BE2C (cell line): ENCODE results near the gene TESK2.

ENCODE experiments used
- DNase-seq: peaks from one replicate; pipeline ENCODE4 v3.0.0-alpha.2; 2020
- H3K27me3 ChIP-seq: fragments of 250-450 bp; sonication (Bioruptor Pico); 2 replicates; pipeline ENCODE4 v1.5.1; 2020; ENCODE audit warnings: mild to moderate bottlenecking
- H3K36me3 ChIP-seq: fragments of 250-450 bp; sonication (Bioruptor Pico); 2 replicates; pipeline ENCODE4 v1.5.1; 2020; ENCODE audit warnings: mild to moderate bottlenecking
- H3K4me1 ChIP-seq: fragments of 250-450 bp; sonication (Bioruptor Pico); 2 replicates; pipeline ENCODE4 v1.5.1; 2020
- H3K4me3 ChIP-seq: 2 replicates; pipeline ENCODE4 v1.5.1; 2011; ENCODE audit warnings: low read depth, low read length
- H3K9me3 ChIP-seq: fragments of 250-450 bp; sonication (Bioruptor Pico); 2 replicates; pipeline ENCODE4 v1.5.1; 2020
- TF ChIP-seq, protein P1 (sequence below): IDR thresholded peaks from 2 replicates; pipeline ENCODE4 v1.5.1; 2012; ENCODE audit warnings: mild to moderate bottlenecking, low read depth, low read length

Gene TESK2

DNA sequence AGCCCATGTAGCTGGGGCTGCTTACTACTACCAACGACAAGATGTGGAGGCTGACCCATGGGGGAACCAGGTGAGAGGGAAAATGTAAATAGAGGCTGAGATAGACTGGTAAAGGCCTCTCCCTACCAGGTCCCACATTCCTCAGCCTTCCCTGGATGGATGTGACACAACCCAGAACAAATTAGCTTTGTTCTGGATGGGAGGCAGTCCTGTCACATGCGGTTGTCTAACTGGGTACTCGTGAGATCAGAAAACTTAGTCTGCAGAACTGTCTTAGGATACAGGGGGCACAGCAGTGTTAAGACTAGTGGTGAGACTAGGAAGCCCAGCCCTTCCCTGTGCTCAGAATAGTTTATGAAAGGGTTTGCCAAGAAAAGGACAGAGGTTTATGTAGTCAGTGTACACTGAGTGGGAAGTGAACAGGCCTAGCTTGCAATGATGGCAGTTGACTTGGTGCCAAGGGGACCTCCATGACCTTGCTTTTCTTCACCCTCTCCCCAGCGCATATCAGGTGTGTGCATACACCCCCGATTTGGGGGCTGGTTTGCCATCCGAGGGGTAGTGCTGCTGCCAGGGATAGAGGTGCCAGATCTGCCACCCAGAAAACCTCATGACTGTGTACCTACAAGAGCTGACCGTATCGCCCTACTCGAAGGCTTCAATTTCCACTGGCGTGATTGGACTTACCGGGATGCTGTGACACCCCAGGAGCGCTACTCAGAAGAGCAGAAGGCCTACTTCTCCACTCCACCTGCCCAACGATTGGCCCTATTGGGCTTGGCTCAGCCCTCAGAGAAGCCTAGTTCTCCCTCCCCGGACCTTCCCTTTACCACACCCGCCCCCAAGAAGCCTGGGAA lies 17.6 kb upstream of the TESK2 start:
- no peak for DNase-seq
- Histone ChIP-seq H3K27me3 (no peaks in the 10 kb centered on the region), H3K4me1 (no peaks in the 10 kb centered on the region), H3K4me3 (no peak overlapping the region), H3K9me3 (no peaks in the 10 kb centered on the region), H3K36me3 (peaks cover 27% of the 10 kb centered on the region)
- TF ChIP-seq, protein P1, sequence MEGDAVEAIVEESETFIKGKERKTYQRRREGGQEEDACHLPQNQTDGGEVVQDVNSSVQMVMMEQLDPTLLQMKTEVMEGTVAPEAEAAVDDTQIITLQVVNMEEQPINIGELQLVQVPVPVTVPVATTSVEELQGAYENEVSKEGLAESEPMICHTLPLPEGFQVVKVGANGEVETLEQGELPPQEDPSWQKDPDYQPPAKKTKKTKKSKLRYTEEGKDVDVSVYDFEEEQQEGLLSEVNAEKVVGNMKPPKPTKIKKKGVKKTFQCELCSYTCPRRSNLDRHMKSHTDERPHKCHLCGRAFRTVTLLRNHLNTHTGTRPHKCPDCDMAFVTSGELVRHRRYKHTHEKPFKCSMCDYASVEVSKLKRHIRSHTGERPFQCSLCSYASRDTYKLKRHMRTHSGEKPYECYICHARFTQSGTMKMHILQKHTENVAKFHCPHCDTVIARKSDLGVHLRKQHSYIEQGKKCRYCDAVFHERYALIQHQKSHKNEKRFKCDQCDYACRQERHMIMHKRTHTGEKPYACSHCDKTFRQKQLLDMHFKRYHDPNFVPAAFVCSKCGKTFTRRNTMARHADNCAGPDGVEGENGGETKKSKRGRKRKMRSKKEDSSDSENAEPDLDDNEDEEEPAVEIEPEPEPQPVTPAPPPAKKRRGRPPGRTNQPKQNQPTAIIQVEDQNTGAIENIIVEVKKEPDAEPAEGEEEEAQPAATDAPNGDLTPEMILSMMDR = no peak

DNA sequence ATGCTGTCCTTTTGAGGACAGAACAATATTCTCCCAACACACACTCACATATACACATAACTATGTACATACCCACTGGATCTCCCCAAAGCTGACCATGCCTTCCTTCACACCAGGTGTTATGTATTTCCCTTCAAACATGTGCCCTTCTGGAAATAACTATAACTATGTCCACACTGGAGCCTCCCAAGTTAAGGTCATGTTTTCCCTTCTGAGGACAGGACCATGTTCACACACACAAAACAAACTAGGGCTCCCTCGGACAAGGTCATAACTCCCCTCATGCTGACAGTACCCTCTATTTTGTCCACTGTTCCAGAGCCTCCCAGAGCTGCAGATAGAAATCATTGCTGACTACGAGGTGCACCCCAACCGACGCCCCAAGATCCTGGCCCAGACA lies 16.9 kb upstream of the TESK2 start:
- H3K4me1 ChIP-seq = no peaks in the 10 kb centered on the region
- no peak for DNase-seq
- TF ChIP-seq, protein P1 = no peak
- H3K4me3 ChIP-seq = no peak overlapping the region
- H3K9me3 ChIP-seq = no peaks in the 10 kb centered on the region
- H3K27me3 ChIP-seq = no peaks in the 10 kb centered on the region
- H3K36me3 ChIP-seq = peaks cover 21% of the 10 kb centered on the region

DNA sequence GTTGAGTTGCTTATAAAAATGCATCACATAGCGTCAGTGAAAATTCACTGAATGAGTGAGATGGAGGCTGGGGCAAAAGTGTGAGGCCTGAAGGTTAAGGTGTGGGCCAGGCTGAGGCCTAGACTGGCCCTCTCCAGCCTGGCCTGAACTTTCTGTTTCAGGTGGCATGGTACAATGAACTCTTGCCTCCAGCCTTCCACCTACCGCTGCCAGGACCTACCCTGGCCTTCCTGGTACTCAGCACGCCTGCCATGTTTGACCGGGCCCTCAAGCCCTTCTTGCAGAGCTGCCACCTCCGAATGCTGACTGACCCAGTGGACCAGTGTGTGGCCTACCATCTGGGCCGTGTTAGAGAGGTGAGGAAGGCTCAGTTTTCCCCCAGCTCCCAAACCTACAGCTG lies 16.2 kb upstream of the TESK2 start:
- TF ChIP-seq, protein P1 = no peak
- peaks cover 14% of the 10 kb centered on the region for H3K36me3 ChIP-seq
- no peak for DNase-seq

DNA sequence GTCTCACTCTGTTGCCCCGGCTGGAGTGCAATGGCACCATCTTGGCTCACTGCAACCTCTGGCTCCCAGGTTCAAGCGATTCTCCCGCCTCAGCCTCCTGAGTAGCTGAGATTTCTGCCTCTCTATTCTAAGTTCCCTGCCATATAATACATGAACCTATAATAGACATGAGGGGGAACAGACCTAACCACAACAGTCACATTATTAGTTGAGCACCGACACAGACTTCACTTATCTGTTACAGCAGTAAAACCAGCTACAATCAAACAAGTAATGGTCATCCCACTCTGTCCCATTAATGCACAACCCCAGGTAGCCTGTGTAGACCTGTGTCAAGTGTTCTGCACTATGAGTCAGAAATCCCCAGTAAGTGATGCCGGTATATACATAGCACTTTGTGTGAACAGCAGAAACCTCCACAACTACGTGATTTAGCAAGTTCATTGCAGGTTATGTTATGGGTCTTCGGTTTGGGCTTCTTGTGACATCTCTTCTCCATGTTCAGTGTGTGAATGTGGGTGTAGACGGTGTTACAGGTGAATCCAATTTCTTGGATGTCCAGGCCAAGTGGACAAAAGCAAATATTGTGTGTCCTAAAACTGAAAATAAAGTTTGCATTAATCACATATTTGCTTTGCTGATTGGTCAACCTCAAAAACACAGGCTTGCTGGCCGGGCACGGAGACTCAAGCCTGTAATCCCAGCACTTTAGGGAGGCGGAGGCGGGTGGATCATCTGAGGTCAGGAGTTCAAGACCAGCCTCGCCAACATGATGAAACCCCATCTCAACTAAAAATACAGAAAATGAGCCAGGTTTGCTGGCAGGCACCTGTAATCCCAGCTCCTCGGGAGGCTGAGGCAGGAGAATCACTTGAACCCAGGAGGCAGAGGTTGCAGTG lies 12.7 kb upstream of the TESK2 start:
- DNase-seq = no peak
- Histone ChIP-seq H3K9me3 (no peaks in the 10 kb centered on the region), H3K4me3 (no peak overlapping the region), H3K27me3 (no peaks in the 10 kb centered on the region), H3K4me1 (no peaks in the 10 kb centered on the region), H3K36me3 (no peaks in the 10 kb centered on the region)
- TF ChIP-seq, protein P1 = no peak

More for the DNA sequence above, 16.2 kb upstream of the TESK2 start:
- no peaks in the 10 kb centered on the region for H3K27me3 ChIP-seq
- H3K4me3 ChIP-seq = no peak overlapping the region
- no peaks in the 10 kb centered on the region for H3K9me3 ChIP-seq
- no peaks in the 10 kb centered on the region for H3K4me1 ChIP-seq

DNA sequence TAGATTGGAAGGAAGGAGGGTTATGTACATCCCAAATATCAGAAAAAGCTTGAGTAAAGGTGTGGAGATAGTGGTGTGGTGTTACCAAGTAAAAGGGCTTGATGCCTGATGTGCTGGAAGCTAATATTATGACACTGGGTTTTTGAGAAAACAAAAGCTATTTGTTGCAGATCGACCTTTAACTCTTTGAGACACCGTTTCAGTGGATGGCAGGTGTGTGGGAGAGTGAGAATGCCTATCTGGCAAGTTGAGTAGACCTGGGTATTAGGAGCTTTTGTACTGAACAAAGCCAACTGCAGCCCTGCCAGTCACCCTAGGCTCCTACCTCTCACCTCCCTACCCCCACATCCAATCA lies 10.5 kb upstream of the TESK2 start:
- no peaks in the 10 kb centered on the region for H3K27me3 ChIP-seq
- H3K36me3 ChIP-seq = no peaks in the 10 kb centered on the region
- TF ChIP-seq, protein P1 = no peak
- DNase-seq = no peak
- no peaks in the 10 kb centered on the region for H3K4me1 ChIP-seq
- H3K4me3 ChIP-seq = no peak overlapping the region
- H3K9me3 ChIP-seq = no peaks in the 10 kb centered on the region

DNA sequence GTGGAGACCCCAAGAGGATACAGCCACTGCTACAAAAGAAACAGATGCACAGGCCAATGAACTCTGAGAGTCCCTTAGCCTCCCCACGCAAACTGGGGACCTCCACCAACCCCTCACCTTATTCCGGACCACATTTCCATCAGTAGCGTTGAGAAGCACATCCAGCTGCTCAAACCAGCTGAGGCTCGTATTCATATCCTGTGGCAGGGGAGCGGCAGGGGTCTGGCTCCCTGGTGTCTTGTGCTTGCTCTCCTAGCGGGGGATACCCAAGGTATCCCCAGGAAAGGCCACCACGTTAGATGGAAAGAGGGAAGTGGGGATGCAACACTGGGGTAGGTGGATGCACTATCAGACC lies 8.4 kb upstream of the TESK2 start:
- DNase-seq = no peak

More for the DNA sequence above, 8.4 kb upstream of the TESK2 start:
- Histone ChIP-seq H3K4me3 (peak overlapping the region; percentile 69), H3K27me3 (no peaks in the 10 kb centered on the region), H3K36me3 (no peaks in the 10 kb centered on the region), H3K9me3 (no peaks in the 10 kb centered on the region), H3K4me1 (no peaks in the 10 kb centered on the region)
- TF ChIP-seq, protein P1 = no peak
